Right lobe of liver (tissue), 4 donors: ENCODE measurements around the gene METTL1.

Source experiments
- CTCF ChIP-seq, 4 donors: fragments of 200-600 bp in 3 of 4; fragments of 450-650 bp in 1 of 4; IDR thresholded peaks; one replicate each; pipeline versions ENCODE4 v1.5.1 to v1.8.0; 2016 to 2022; ENCODE audit warnings: antibody characterized with exemption in 4 of 4, mild to moderate bottlenecking in 2 of 4
- POLR2A ChIP-seq: fragments of 450-650 bp; IDR thresholded peaks from one replicate; pipeline ENCODE4 v1.6.1; 2017; ENCODE audit warnings: antibody characterized with exemption, mild to moderate bottlenecking
- donor health status: DM: no; HTN: no; CAD: no.
- donor health status: DM: no; HTN: no; CAD: no.
- donor health status: DM: no; HTN: yes; CAD: no.

GRCh38 chr12:57764662-57765002 is 7.3 kb downstream of the METTL1 start:
- TF ChIP-seq CTCF (IDR thresholded peaks at IDR 0.05) = no peak
- no peak for TF ChIP-seq POLR2A
